Brain microvascular endothelial cell (primary cell): Measurements from ENCODE around the gene SLC25A41.

Experiments
- DNase-seq: peaks from one replicate; pipeline ENCODE4 v3.0.0-alpha.2; 2020
- H3K27ac ChIP-seq: fragments of 250-450 bp; sonication (Bioruptor Pico); 2 replicates; pipeline ENCODE4 v1.5.1; 2020; ENCODE audit warnings: mild to moderate bottlenecking, moderate library complexity
- H3K27me3 ChIP-seq: fragments of 250-450 bp; sonication (Bioruptor Pico); replicated peaks from 2 replicates; pipeline ENCODE4 v1.5.1; 2020; ENCODE audit warnings: mild to moderate bottlenecking
- H3K36me3 ChIP-seq: fragments of 250-450 bp; sonication (Bioruptor Pico); replicated peaks from 2 replicates; pipeline ENCODE4 v1.5.1; 2020; ENCODE audit warnings: mild to moderate bottlenecking
- H3K4me3 ChIP-seq: 2 replicates; pipeline ENCODE4 v1.5.1; 2011; ENCODE audit warnings: low read depth, mild to moderate bottlenecking, control low read depth, low read length, moderate library complexity
- in situ Hi-C: cut with HindIII; loops from 2 replicates; pipeline ENCODE4 v1.10.0; 2017; ENCODE audit warnings: low sequenced_read_pairs, low pct_ligation_motif_present
- TF ChIP-seq, protein P1 (sequence below): IDR thresholded peaks from 2 replicates; pipeline ENCODE4 v1.5.1; 2011; ENCODE audit warnings: low read depth, mild to moderate bottlenecking, moderate library complexity, low read length, control low read depth, inconsistent platforms; ENCODE audit errors: missing control alignments

Gene SLC25A41

DNA sequence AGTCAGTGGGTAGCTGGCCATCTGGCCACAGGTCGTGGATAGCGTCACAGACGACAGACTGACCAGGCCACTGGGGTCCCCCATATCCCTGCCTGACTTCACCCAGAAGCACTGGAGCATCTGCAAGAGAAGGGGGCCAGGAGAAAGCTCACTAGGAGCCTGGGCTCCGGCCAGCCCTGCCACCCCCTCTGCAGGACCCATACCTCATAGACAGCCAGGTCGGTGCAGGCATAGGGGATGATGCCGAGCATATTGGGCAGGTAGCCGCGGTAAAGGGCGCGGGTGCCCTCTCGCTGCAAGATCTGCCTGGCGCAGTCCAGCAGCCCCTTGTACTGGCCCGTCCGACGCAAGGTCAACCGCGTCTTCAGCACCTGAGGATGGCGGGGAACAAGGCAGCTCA, 6.4 kb downstream of the SLC25A41 start:
- DNase-seq = no peak
- in situ Hi-C loops = no loop called here
- H3K4me3 ChIP-seq = no peak overlapping the region
- TF ChIP-seq, protein P1, sequence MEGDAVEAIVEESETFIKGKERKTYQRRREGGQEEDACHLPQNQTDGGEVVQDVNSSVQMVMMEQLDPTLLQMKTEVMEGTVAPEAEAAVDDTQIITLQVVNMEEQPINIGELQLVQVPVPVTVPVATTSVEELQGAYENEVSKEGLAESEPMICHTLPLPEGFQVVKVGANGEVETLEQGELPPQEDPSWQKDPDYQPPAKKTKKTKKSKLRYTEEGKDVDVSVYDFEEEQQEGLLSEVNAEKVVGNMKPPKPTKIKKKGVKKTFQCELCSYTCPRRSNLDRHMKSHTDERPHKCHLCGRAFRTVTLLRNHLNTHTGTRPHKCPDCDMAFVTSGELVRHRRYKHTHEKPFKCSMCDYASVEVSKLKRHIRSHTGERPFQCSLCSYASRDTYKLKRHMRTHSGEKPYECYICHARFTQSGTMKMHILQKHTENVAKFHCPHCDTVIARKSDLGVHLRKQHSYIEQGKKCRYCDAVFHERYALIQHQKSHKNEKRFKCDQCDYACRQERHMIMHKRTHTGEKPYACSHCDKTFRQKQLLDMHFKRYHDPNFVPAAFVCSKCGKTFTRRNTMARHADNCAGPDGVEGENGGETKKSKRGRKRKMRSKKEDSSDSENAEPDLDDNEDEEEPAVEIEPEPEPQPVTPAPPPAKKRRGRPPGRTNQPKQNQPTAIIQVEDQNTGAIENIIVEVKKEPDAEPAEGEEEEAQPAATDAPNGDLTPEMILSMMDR = no peak
- peaks cover under 1% of the 10 kb centered on the region for H3K36me3 ChIP-seq
- no peak overlapping the region for H3K27ac ChIP-seq
- no peaks in the 10 kb centered on the region for H3K27me3 ChIP-seq

DNA sequence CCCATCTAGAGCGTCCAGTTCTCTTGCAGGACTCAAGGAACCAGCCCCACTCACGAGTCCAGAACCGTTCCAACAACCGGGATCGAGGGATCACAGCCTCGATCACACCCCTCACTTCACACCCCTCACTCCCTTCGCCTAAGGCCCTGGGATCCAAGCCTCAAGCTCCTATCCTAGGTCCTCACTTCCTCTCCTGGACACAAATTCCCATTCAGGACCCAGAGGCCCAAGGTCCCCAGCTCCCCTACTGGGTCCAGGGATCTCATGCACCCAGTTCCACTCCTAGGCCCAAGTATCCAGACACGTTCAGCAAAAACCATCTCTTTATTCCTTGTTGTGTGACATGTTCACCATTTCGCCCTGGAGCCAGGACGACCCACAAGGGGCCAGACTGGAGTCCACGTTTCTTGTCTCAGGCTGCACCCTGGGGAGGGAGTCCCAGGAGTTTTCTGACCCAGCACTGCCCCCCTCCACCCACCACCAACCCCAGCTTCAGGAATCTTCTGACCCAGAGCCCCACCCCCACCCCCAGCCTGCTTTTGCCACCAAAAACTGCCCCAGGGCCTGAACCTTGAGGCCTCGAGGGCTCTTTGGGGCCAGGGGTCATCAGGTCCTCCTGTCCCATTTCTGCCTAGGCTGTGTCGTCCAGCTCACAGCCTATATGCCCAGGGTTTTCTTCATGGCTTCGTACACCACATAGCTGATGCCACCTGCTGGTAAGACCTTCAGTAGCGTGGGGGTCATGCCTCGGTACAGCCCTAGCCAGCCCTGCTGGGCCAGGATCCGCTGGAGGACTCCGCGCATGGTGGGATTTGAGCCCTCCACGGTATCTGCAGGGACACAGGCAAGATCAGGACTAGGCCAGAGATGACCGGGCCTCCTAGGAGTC, 7.6 kb downstream of the SLC25A41 start:
- Histone ChIP-seq H3K27me3 (no peaks in the 10 kb centered on the region), H3K27ac (peak overlapping the region; percentile 43), H3K36me3 (peaks cover 7% of the 10 kb centered on the region), H3K4me3 (no peak overlapping the region)
- TF ChIP-seq, protein P1 = peak; percentile 2
- no peak for DNase-seq
- in situ Hi-C loops = no loop called here

DNA sequence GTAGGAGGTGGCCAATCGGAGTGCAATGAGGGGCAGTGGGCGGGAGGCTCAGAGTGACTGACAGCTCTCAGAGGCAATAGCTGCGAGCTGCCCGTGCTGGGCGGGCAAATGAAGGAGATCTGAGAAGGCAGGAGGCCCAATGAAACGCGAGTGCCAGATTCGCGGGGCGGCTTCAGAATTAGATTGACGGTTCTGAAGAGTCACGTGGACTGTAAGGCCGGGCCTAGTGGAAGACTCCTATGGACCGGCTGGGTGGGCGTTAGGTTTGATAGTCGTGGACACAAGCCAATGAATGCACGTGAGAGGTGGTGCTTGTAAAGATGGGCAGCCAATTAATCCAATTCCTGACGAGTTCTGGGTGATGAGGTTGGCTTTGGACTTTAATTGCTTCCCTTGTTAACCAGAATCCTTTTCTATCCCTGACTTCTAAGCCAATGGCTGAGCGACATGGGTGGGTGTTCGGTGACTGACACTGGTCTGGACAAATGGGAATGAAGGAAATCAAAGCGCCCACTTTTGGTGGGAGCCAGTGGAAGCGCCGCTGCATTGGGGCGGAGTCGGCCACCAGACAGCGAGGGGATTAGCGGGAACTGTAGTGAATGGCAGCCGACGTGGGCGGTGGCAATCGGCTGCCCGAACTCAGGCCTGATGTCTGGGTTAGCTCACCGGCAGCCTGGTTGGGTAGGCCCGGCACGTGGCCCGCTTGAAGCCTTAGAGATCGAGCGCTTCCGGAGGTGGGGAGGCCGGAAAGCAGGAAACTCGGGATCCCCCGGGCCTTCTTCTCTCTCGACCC, 8.4 kb downstream of the SLC25A41 start:
- Histone ChIP-seq H3K4me3 (no peak overlapping the region), H3K27me3 (no peaks in the 10 kb centered on the region), H3K36me3 (peaks cover 14% of the 10 kb centered on the region), H3K27ac (peak overlapping the region; percentile 43)
- TF ChIP-seq, protein P1 = no peak
- peak; percentile 100 for DNase-seq
- in situ Hi-C loops = no loop called here

DNA sequence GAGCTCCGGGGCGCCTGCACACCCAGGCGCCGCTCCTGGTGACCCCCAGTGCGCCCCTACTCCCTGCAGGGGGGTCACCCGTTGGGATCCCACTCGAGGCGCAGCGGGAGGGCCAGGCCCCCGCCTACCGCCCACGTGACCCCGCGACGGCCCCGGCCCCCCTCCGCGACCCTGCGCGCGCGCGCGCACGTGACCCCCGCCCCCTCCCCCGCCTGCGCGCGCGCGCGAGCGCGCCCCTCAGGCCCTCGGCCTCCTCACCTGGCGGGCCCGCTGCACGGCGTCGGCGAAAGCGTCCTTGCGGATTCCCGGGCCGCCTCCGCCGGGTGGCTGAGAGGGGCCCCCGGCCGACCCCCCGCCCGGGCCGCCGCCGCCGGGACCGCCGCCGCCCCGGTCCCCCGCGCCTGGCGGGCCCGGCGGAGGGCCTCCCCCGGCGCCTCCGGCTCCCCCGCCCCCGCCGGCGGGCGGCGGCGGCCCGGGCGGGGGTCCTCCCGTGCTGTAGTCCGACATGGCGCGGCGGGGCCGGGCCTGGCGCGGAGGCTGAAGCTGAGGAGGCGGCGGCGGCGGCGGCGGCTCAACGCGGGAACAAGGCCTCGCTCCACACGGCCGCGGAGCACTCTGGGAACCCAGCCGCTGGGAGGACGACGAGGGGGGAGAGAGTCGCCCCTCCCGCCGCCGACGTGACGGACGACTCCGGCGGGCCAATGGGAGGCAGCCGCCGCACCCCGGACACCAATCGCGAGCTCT, 9.2 kb downstream of the SLC25A41 start, which contains the start of gene KHSRP:
KHSRP (minus strand) TSS at position 617 of the 744 bp plus-strand sequence; CDS start at position 507, 110 bp downstream.
- Histone ChIP-seq H3K27me3 (no peaks in the 10 kb centered on the region), H3K36me3 (peaks cover 17% of the 10 kb centered on the region), H3K27ac (peak within 1 kb of the TSS; percentile 43), H3K4me3 (peak within 1 kb of the TSS; percentile 93)
- TF ChIP-seq, protein P1 = no peak
- in situ Hi-C loops = no loop called here
- DNase-seq = no peak

DNA sequence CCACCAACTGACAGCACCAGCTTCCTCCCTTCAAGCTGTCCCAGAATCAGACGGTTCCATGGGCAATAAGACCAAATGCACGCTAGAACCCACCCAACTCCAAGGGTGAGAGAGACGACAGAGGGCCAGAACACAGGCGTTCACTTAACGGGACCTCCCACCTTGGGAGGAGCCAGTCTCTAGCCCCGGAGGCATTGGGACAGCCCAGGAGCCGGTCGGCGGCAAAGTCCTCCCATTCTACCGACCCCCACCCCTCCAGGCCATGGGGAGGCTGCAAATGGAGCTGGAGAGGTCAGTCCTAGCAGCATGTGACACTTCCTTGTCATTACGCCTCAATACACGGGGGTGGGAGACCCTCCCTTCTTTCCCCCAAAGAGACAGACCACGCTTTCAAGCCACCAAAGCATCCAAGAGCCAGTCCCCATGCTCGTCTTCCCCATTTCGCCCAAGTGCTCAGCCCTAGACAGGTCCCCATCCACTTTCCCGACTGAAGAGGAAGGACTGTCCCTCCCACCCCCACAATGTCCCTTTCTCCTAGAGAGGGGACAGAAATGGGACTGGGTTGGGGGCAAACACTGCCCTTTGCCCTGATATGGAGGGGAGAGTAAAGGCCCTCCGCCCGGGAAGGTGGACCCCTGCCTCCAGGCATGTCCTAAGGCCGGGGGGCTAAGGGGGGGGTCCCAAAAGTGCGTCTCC, 9.9 kb downstream of the SLC25A41 start:
- Histone ChIP-seq H3K27ac (peak overlapping the region; percentile 17), H3K4me3 (peak overlapping the region; percentile 93), H3K27me3 (no peaks in the 10 kb centered on the region), H3K36me3 (peaks cover 24% of the 10 kb centered on the region)
- TF ChIP-seq, protein P1 = no peak
- in situ Hi-C loops = no loop called here
- peak; percentile 33 for DNase-seq
